Measurements from ENCODE around the gene TRIM66.

Gene TRIM66

GRCh38 chr11:8605971-8606563 is 76.4 kb downstream of the TRIM66 start:
- no peaks in the 10 kb centered on the region for H3K27me3 ChIP-seq
- TF ChIP-seq Cebpa-rat (IDR thresholded peaks at IDR 0.05), result no peak
- no peak overlapping the region for H3K4me3 ChIP-seq
- H3K4me2 ChIP-seq, result no peak overlapping the region
- H4K20me1 ChIP-seq, result no peaks in the 10 kb centered on the region
- H3K27ac ChIP-seq, result no peak overlapping the region
- no peaks in the 10 kb centered on the region for H3K36me3 ChIP-seq
- H3K9me3 ChIP-seq (replicated peaks in 1 of 11), result no peaks in the 10 kb centered on the region
- H3K4me1 ChIP-seq, result peaks cover 0 to 4% (median 0%) of the 10 kb centered on the region in 10 experiments; a peak in 1 of 20 replicates
- H3K9ac ChIP-seq, result no peak overlapping the region

GRCh38 chr11:8604078-8604723 is 78.3 kb downstream of the TRIM66 start:
- H3K4me1 ChIP-seq, result peaks cover 0 to 4% (median 0%) of the 10 kb centered on the region in 10 experiments; a peak in 1 of 20 replicates
- H3K36me3 ChIP-seq, result no peaks in the 10 kb centered on the region
- no peak overlapping the region for H3K9ac ChIP-seq
- no peaks in the 10 kb centered on the region for H3K27me3 ChIP-seq
- no peak for TF ChIP-seq Cebpa-rat (IDR thresholded peaks at IDR 0.05)
- no peaks in the 10 kb centered on the region for H3K9me3 ChIP-seq (replicated peaks in 1 of 11)
- H3K4me3 ChIP-seq, result no peak overlapping the region
- H4K20me1 ChIP-seq, result no peaks in the 10 kb centered on the region
- H3K4me2 ChIP-seq, result no peak overlapping the region; a peak in 1 of 22 replicates
- H3K27ac ChIP-seq, result no peak overlapping the region

GRCh38 chr11:8603696-8604077 is 78.8 kb downstream of the TRIM66 start:
- Histone ChIP-seq H3K9me3 (replicated peaks in 1 of 11) (no peaks in the 10 kb centered on the region), H4K20me1 (no peaks in the 10 kb centered on the region), H3K36me3 (no peaks in the 10 kb centered on the region), H3K4me1 (peaks cover 0 to 2% (median 0%) of the 10 kb centered on the region in 10 experiments; a peak in 1 of 20 replicates), H3K27me3 (no peaks in the 10 kb centered on the region), H3K4me2 (no peak overlapping the region), H3K4me3 (no peak overlapping the region), H3K27ac (no peak overlapping the region), H3K9ac (no peak overlapping the region)
- no peak for TF ChIP-seq Cebpa-rat (IDR thresholded peaks at IDR 0.05)

DNA sequence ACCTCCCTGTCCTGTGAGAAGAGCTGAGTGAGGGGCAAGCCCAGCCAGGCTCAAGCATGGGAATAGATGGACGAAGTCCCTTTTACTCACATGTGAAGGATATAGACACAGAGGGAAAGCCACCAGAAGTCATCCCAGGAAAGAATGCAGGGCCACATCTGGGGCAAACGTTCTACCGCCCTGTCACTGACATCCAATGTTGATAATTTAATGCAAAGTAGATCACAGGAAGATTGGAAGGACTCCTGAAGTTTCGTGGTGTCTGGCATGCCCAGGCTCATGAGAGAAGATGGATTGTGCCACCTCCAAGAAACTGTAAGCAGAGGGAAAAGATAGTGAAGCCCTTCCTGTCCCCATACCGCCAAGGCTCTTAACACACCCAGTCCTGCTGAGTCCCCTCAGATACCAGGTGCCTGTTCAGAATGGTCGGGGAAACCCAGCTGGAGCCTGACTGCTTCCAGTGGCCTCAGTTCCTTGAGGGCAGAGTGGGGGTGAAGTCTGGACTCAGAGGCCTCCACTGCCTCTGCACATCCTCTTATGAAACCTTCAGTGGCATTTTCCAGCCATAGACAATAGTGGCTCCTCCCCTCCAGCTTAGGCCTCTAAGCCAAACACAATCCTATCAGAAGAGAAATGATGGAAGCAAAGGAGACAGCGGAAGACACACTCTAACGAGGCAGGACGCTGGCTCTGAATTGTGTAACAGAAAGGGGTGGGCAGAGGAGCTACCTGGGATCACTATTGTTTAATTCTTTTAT is 80.9 kb downstream of the TRIM66 start:
- H3K4me1 ChIP-seq, result peaks cover 0 to 5% (median 0%) of the 10 kb centered on the region in 10 experiments; a peak in 2 of 20 replicates
- H3K4me3 ChIP-seq, result no peak overlapping the region
- H4K20me1 ChIP-seq, result no peaks in the 10 kb centered on the region
- H3K36me3 ChIP-seq, result no peaks in the 10 kb centered on the region
- no peak overlapping the region for H3K27ac ChIP-seq
- TF ChIP-seq Cebpa-rat (IDR thresholded peaks at IDR 0.05), result no peak
- H3K9ac ChIP-seq, result no peak overlapping the region
- H3K27me3 ChIP-seq, result peaks cover 0 to 2% (median 1%) of the 10 kb centered on the region in 11 experiments; a peak in 9 of 22 replicates
- no peak overlapping the region for H3K4me2 ChIP-seq
- no peaks in the 10 kb centered on the region for H3K9me3 ChIP-seq (replicated peaks in 1 of 11)

GRCh38 chr11:8598506-8598905 is 84.0 kb downstream of the TRIM66 start:
- H3K36me3 ChIP-seq, result no peaks in the 10 kb centered on the region
- H4K20me1 ChIP-seq, result no peaks in the 10 kb centered on the region
- no peak overlapping the region for H3K4me3 ChIP-seq
- peaks cover 0 to 14% (median 7%) of the 10 kb centered on the region in 10 experiments; a peak in 13 of 20 replicates for H3K4me1 ChIP-seq
- H3K9ac ChIP-seq, result no peak overlapping the region
- no peak overlapping the region for H3K4me2 ChIP-seq
- H3K27me3 ChIP-seq, result peaks cover 26 to 33% (median 32%) of the 10 kb centered on the region in 11 experiments
- H3K9me3 ChIP-seq (replicated peaks in 1 of 11), result peaks cover 0 to 20% (median 10%) of the 10 kb centered on the region in 11 experiments; a peak in 13 of 22 replicates
- H3K27ac ChIP-seq, result no peak overlapping the region
- no peak for TF ChIP-seq Cebpa-rat (IDR thresholded peaks at IDR 0.05)

DNA sequence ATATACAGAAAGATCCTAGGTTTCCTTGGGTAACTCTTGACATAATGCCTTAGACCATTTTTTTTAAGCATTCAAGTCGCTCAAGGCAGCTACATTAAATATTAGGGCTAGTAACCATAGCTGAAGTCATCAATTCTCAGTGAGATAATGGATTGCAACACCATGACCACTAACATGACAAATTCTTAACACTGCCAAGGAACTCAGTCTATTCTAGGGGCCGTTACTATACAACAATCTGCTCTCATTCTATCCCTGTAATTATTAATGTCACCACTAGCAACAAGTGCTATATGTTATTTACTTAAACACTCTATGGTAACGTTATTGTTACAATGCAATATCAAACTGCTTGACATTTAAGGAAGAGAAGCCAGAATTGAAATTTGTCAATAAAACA is 85.3 kb downstream of the TRIM66 start:
- Histone ChIP-seq H4K20me1 (no peaks in the 10 kb centered on the region), H3K9me3 (replicated peaks in 1 of 11) (peaks cover 0 to 27% (median 14%) of the 10 kb centered on the region in 11 experiments; a peak in 13 of 22 replicates), H3K4me1 (peaks cover 0 to 14% (median 7%) of the 10 kb centered on the region in 10 experiments; a peak in 13 of 20 replicates), H3K4me2 (peak overlapping the region in 4 of 11 experiments; percentile 10 to 43 (median 22); a peak in 2 of 22 replicates), H3K27me3 (peaks cover 39 to 46% (median 45%) of the 10 kb centered on the region in 11 experiments), H3K4me3 (no peak overlapping the region), H3K9ac (no peak overlapping the region), H3K36me3 (no peaks in the 10 kb centered on the region), H3K27ac (no peak overlapping the region)
- TF ChIP-seq Cebpa-rat (IDR thresholded peaks at IDR 0.05), result no peak

DNA sequence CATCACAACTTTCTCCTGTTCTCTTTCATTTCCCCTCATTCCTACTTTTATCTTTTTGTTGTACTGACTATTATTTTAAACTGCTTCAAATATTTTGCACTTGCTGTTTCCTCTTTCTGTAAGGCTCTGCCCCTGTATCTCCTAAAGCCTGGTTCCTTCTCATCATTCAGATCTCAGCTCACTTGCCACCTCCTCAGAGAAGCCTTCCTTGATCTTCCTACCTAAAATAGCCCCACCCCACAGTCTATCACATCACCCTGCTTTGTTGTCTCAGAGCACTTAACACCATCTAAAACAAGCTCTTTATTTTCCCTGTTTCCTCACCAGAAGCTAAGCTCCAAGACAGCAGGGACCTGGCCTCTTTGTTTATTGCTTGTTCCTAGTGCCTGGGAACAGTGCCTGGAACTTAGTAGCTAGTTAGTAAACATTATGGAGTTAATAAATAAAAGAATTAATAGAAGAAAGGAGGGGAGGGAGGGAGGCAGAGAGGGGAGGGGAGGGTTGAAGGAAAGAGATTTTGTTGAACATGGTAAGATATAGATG is 85.9 kb downstream of the TRIM66 start:
- Histone ChIP-seq H3K4me2 (no peak overlapping the region), H3K9me3 (replicated peaks in 1 of 11) (peaks cover 0 to 27% (median 14%) of the 10 kb centered on the region in 11 experiments; a peak in 13 of 22 replicates), H3K4me3 (no peak overlapping the region), H3K4me1 (peaks cover 0 to 14% (median 7%) of the 10 kb centered on the region in 10 experiments; a peak in 13 of 20 replicates), H3K27ac (no peak overlapping the region), H3K36me3 (no peaks in the 10 kb centered on the region), H3K9ac (no peak overlapping the region), H4K20me1 (no peaks in the 10 kb centered on the region), H3K27me3 (peaks cover 42 to 50% (median 48%) of the 10 kb centered on the region in 11 experiments)
- no peak for TF ChIP-seq Cebpa-rat (IDR thresholded peaks at IDR 0.05)

DNA sequence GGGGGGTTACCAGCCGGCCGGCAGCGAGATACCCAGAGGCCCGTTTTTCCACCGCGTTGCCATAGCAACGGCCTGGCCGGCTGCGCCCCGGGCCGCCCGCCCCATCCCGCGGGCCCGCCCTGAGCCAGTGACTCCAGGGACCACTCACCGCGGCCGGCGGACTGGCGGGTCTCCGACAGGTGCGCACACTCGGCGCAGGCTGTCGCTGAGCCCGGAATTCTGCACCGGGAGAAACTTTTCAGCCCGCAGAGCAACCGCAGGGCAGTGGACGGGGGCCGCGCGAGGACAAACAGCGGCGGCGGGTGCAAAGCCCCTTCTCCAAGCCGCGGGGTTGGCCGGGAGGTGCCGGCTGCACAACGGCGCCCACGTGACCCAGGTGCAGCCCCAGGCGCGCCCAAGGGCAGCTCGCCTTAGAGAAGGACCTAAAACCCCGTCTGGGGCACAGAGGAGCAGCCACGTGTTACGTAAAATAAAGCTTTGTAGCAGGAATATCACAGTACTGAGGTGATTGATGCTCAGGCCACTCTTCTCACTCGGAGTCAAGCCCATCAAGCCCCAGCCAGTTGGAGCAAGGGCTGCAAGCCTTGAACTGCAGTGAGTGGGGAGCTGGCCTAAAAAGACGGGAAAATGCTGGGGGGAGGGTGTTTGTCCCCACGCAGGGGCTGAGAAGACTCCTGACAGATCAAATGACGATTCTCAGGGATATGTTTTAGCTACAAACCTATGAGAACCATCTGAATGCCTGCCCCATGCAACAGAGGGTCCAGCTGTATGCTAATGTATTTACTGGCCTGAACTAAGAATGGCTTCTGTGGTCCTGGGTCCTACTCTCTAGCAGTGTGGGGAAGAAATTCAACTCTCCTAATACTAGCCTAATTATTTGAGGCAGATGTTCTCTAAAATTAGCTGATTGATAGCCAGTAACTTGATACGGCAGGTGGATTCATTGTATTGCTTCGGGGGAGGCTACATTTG is 88.2 kb downstream of the TRIM66 start, which contains the start of gene STK33:
TSS of gene STK33 (minus strand) at position 294 of the 975 bp plus-strand sequence. CDS start 119,323 bp downstream, outside the sequence.
- H3K4me2 ChIP-seq, result peak within 1 kb of the TSS; percentile 71 to 84 (median 79)
- no peak within 1 kb of the TSS for H3K27ac ChIP-seq
- no peaks in the 10 kb centered on the region for H4K20me1 ChIP-seq
- no peaks in the 10 kb centered on the region for H3K36me3 ChIP-seq
- H3K9me3 ChIP-seq (replicated peaks in 1 of 11), result peaks cover 0 to 27% (median 14%) of the 10 kb centered on the region in 11 experiments; a peak in 13 of 22 replicates
- peaks cover 42 to 50% (median 48%) of the 10 kb centered on the region in 11 experiments for H3K27me3 ChIP-seq
- H3K4me3 ChIP-seq, result peak within 1 kb of the TSS; percentile 42 to 67 (median 54)
- H3K9ac ChIP-seq, result 0 out of 22 replicates have a peak within 1 kb of the TSS, but pooled peaks of 2 of the 11 experiments have one; percentile 31 to 45
- H3K4me1 ChIP-seq, result peaks cover 0 to 14% (median 7%) of the 10 kb centered on the region in 10 experiments; a peak in 13 of 20 replicates
- TF ChIP-seq Cebpa-rat (IDR thresholded peaks at IDR 0.05), result no peak

Measured in BLaER1 treated with 17β-estradiol and CSF1 and Interleukin-3, amounts not matched to agents 10 nM and 100 nM (cell line).